GM18526 (cell line): Measurements from ENCODE around the gene RCAN3.

Source experiments
- POLR2A ChIP-seq: IDR thresholded peaks from 3 replicates; pipeline ENCODE4 v1.6.1; 2011; ENCODE audit not compliant: insufficient read length; ENCODE audit errors: extremely low read depth

RCAN3 gene

DNA sequence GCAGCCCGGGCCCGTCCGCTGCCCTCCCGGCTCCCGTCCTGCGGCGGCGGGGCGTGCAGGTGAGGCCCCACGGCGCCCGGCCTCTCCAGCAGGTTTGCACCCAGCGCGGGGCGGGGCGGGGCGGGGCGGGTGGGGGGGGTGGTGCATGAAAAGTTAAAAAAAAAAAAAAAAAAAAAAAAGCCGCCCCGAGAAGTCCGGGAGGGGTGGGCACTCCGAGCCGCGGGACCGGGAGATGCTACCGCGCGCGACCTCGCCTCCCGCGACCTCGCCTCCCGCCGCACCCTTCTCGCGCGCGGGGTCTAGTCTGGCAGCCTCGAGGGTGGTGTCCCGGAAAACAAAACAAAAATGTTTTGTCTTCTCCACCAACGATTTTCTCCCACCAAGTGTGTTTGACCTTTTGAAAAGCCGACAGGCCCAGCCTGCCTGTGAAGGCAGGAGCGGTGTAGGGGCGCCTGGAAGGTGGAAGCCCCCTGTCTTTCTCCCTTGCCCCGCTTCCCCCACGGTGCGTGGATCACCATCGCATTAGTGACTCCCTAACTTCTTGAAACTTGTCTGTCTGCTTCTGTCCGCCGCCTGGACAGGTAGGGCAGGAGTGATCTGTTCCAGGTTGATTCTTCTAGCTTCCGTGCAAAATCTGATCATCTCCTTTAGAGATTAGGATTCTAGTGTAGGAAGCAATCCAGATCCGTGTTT lies 569 bp downstream of the RCAN3 start:
- TF ChIP-seq POLR2A = no peak

DNA sequence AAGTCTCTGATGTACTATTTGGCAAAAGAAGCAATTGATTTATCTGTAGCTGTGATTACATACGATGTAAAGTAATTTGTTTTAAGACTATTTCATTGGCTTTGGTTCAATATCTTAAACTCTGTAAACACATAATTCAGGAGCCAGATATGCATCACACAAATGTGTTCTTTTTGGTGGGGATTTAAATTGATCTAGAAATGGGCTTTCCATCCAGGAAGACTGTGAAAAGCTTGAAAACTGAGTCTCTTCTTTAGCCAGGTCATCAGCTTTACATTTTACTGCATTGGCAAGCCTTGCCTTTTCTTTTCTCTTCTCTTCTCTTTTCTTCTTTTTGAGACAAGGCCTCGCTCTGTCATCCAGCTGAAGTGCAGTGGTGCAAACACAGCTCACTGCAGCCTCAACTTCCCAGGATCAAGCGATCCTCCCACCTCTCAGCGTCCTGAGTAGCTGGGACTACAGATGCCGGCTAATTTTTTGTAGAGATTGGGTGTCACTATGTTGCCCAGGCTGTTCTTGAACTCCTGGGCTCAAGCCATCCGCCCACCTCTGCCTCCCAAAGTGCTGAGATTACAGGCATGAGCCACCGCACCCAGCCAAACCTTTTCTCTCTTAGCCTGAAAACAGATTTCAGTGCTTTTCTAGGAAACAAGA lies 1.4 kb downstream of the RCAN3 start:
- no peak for TF ChIP-seq POLR2A

DNA sequence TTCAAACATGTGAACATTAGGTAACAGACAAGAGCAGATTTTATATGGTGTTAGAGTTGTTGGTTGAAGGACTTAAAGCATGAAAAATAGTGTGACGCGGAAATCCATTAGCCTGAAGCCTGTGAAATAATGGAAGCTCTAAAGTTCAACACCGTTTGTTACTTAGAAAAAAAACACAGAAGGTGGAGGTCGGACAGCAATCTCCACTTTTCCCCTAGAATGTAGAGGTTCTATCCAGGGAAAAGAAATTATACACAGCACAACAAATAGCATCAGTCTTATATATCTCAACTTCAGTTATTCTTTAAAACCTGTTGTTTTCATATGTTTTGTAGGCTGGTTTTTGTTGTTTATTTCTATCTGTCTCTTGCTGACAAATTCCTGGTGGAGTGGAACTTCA lies 1.9 kb downstream of the RCAN3 start:
- TF ChIP-seq POLR2A = no peak

DNA sequence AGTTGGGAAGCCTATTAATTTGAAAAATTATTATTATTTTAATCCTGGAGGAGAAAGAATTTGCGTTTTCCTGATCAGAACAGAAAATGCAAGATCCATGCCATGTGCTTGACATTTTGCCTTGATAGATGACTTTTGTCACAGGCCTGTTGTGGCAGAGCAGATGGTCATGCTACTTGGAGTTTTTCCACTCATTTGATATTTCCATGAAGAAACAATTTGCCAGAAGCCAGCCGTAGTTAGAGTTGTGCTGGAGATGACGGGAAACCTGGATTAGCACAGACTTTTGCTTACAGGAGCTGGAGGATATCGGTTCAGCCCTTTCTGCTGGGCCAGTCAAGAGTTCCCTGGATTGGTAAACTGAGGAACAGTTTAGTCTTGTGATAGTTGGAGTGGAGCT lies 3.2 kb downstream of the RCAN3 start:
- no peak for TF ChIP-seq POLR2A

DNA sequence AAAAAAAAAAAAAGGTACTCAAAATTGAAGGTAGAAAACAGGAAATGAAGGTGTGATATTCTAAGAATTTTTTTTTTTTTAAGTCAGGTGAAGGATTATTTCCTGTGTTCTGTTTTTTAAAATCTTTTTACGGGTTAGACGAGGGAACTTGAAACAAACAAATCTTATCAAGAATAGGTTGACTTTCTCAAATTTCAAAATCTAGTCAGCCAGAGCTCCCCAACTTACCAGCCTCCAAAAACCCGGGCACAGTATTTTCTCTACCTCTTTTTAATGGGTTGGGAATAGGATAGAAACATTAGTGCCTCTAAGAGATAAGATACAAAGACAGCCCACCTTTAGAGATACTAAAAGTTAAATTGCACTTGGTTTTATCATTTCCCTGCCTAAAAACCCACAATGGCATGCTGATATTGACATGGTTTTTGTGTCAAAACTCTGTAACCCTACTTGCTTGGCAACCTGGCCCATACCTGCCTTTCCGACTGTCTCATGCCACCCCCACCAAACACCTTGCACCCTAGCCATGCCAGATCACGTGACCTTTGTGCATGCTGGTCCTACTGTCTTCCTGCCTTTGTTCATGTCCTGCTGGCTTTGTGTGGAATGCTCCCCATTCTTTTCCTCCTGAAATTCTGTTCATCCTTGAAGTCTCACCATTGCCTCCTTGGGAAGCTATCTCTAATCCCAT lies 4.2 kb downstream of the RCAN3 start:
- TF ChIP-seq POLR2A = no peak

DNA sequence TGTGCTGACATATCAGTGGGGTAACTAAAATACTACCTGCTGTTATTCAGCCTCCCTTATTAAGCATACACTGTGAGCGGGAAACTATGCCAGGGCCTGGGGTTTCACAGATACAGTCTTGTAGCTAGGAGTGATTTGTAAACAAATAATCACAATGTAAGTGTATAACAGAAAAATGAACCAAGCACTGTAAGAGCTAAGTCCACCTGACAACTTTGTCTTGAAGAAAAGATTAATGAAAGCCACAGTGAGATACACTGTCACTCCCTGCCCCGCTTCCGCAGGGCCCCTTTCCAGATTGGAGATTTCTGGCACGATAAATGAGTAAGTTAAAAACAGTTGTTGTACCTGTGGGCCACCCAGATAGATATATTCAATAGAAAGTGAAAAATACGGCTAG lies 4.8 kb downstream of the RCAN3 start:
- no peak for TF ChIP-seq POLR2A

DNA sequence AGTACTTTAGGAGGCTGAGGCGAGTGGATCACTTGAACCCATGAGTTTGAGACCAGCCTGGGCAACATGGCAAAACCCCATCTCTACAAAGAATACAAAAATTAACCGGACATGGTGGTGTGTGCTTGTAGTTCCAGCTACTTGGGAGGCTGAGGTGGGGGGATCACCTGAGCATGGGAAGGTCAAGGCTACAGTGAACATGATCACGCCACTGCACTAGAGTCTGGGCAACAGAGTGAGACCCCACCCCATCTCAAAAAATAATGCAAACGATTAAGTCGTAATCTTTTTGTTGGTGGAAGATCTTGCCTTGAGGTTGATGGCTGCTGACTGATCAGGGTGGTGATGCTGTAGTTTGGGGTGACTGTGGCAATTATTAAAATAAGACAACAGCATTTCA lies 6.3 kb downstream of the RCAN3 start:
- no peak for TF ChIP-seq POLR2A

DNA sequence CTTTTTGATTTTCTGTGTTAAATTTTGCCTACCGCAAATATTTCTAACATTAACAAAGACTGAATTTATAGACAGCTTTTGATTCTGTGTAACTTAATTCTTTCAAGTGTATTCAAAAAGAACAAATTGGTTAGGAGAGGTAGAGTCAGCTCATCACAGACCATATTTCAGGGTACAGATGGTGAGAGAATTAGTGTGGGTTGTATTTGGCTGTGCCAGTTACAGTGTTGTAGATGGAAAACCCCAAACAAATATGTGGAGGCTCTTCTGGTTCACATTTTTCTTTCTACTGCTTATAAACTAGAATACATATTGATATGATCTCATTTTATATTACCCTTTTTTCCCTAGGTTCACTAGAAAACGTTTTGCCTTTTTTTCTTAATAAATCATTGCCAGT lies 11.1 kb downstream of the RCAN3 start:
- TF ChIP-seq POLR2A = no peak

DNA sequence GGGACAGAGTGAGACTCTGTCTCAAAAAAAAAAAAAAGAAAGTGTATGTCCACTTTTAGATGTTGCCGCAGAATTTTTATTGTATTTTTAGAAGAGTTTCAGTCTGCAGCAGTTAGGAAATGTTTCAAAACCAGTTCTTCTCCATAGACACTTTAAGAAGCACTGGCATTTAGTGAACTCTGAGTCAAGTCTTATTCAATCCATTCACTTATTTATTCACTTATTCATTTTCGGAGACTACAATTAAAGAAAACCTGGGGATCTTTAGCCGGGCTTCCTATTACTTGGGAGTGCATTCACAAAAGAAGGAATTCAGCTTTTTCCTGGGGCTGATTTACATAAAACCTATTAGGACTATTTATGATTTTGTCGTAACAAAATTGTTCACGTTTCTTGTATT lies 12.3 kb downstream of the RCAN3 start:
- TF ChIP-seq POLR2A = no peak

DNA sequence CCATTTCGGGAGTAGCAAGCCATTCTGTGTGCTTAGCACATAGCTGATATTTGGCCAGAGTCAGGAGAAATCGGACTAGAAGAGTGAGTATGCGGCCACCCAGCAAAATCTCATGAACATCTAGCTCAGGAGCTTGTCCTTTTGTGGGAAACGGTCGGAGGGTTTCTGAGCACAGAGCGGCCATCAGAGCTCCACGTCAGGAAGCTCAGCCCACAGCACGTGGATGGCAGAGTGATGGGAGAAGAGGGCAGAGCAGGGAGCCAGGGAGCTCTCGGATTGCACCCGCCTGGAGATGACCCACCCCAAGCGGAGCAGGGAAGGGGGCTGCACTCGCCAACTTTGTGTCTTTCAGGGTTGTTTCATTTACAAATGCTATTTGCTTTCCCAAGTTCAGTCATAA lies 13.9 kb downstream of the RCAN3 start:
- TF ChIP-seq POLR2A = no peak

DNA sequence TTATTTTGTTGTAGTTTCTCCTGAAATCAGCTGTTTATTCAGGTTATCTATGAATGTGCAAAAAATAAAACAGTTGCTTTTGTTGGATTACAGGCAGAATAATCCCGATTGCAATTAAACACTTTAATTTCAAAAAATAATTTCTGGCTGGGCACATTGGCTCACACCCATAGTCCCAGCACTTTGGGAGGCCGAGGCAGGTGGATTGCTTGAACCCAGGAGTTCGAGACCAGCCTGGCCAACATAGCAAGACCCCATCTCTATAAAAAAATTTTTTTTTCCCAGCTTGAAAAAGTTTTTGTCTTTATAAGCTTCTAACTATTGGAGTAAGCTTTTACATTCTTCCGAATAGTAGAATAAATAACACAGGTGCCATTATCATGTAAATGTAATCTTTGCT lies 15.3 kb downstream of the RCAN3 start:
- no peak for TF ChIP-seq POLR2A

DNA sequence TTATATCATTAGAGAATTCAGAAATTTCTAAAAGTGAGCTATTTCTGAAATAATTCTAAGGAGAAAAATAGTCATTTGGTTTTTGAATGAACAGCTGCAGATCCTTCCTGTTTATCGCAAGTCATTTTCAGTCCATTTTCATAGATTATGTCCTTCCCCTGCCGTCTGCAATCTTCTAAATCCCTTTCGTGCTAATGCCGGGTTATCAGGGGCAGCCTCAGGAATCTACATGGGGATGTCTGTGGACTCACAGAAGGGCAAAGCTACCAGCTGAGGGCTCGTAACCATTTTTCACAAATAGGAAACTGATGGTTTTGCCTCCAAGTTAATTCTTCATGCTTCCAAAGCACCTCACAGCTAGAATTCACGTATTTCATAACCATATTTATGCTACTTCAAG lies 23.0 kb downstream of the RCAN3 start:
- TF ChIP-seq POLR2A = no peak

DNA sequence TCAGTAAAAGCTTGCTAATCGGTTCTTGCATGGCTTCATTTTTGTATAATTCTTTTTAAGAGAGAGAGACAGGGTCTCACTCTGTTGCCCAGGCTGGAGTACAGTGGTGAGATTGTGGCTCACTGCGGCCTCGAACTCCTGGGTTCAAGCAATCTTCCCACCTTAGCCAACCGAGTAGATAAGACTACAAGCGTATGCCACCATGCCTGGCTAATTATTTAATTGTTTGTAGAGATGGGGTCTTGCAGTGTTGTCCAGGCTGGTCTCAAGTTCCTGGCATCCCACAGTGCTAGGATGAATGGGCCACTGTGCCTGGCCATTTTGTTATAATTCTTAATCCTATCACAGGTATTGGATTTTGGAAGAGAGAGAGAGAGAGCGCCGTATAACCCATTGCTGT lies 23.4 kb downstream of the RCAN3 start:
- no peak for TF ChIP-seq POLR2A

DNA sequence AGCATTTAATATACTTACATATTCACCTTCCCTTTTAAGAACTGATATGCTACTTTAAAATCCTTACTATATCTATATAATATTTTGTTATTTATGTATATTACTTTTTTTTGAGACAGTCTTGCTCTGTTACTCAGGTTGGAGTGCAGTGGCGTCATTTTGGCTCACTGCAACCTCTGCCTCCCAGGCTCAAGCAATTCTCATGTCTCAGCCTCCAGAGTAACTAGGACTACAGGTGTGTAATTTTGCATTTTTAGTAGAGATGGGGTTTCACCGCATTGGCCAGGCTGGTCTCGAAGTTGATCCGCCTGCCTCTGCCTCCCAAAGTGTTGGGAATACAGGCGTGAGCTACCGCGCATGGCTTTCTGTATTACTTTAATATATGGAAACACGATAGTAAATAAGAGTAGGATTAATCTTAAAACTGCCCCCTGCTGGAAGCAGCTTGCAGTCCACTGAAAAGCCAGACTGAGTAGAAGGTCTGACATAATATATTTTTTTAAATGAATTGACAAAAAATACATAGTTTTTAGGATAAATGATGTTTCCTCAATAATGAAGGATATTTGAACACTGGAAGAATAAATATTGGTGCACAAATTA lies 24.4 kb downstream of the RCAN3 start:
- TF ChIP-seq POLR2A = no peak

DNA sequence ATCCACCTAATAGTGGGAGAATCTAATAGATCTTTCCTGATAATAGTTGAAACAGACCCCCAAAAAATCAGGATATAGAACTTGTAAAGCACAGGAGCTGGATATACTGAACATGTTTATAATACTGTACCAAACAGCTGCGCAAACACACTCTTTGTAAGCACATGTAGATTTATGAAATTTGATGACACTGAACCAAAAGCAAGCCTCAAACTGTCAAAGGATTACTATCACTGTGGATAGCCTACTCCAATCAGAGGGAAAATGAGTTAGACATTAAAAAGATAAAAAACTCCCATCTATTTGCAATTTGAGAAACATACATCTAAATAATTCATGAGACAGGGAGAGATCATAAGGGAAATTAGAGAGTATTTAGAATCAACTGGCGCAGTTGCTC lies 26.1 kb downstream of the RCAN3 start:
- TF ChIP-seq POLR2A = no peak

DNA sequence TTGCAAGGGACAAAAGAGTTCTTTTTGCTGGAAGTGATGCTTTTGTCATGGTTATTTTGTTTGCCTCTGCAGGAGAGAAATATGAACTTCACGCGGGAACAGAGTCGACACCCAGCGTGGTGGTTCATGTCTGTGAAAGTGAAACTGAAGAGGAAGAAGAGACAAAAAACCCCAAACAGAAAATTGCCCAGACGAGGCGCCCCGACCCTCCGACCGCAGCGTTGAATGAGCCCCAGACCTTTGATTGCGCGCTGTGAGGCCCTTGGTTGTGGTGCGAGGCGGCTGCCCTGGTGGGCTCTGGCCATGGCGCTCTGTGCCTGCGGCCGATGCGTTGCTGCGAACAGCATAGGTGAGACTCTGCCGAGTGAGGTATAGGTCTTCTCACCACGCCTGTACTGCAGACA lies 32.4 kb downstream of the RCAN3 start:
- TF ChIP-seq POLR2A = no peak
